ENCODE measurements around the gene SAMM50.

DNA sequence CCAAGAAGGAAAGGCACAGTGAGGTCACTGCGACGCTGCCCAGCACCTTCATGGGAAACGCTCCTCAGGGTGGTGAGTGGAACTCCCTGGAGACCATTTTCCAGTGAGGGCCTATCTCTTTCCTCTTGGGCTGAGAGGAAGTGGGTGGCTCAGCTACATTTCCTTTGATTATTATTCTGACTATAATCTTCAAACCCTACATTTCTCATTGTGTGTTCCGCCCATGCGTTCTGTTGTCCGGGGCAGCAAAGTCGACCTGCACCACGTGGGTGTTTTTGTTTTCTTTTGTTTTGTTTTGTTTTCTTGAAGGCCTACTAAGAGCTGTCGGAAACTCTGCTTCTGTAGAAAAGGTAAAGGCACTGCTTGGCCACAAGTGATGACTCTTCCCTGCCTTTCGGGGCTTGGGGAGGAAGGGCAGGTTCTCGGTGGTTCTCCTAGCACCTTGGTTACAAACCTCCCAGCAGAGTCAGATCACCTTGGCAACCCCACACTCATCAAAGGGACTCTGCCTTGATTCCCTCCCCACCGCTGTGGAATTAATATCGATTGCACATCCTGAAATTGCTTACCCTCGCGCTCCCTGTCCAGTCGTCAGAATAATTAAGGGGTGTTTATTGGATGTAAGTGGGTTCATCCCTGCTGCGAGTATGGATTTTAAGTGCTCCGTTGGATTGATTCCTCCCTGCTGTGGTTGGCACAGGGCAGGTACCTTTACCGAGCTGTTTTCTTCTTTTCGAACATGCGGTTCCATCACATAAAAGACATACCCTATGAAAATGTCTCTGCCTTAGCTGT is 76.1 kb downstream of the SAMM50 start:
- TF ChIP-seq, protein P1, sequence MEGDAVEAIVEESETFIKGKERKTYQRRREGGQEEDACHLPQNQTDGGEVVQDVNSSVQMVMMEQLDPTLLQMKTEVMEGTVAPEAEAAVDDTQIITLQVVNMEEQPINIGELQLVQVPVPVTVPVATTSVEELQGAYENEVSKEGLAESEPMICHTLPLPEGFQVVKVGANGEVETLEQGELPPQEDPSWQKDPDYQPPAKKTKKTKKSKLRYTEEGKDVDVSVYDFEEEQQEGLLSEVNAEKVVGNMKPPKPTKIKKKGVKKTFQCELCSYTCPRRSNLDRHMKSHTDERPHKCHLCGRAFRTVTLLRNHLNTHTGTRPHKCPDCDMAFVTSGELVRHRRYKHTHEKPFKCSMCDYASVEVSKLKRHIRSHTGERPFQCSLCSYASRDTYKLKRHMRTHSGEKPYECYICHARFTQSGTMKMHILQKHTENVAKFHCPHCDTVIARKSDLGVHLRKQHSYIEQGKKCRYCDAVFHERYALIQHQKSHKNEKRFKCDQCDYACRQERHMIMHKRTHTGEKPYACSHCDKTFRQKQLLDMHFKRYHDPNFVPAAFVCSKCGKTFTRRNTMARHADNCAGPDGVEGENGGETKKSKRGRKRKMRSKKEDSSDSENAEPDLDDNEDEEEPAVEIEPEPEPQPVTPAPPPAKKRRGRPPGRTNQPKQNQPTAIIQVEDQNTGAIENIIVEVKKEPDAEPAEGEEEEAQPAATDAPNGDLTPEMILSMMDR (IDR thresholded peaks at IDR 0.05) = no peak
- TF ChIP-seq POLR2A (IDR thresholded peaks at IDR 0.05) = no peak
